AG04450 (cell line): ENCODE measurements around the gene FSTL1. TPM values are rescaled to one million over a fixed set of nuclear protein-coding genes. Genes with fewer than 3 reads are reported as not detected.

Experiments used
- CTCF ChIA-PET: fragments of 300-600, 350-600 bp; formaldehyde crosslinking; extraction: SDS; loops from one replicate; lab custom pipeline; 2022; ENCODE audit warnings: antibody characterized with exemption, inconsistent platforms; lab: Charles Lee
- POLR2A ChIA-PET: fragments of 350-600 bp; formaldehyde crosslinking; extraction: SDS; loops from one replicate; lab custom pipeline; 2021; ENCODE audit warnings: antibody characterized with exemption, inconsistent platforms; lab: Yijun Ruan, JAX
- DNase-seq: peaks from one replicate; pipeline ENCODE4 v3.0.0-alpha.2; 2011; ENCODE audit warnings: low read depth, low spot score
- H3K27ac ChIP-seq: one replicate; pipeline ENCODE4 v1.5.1; 2012; ENCODE audit warnings: low read depth, low read length, control low read depth
- H3K27me3 ChIP-seq: one replicate; pipeline ENCODE4 v1.6.0; 2012; ENCODE audit warnings: low read length; ENCODE audit not compliant: control insufficient read depth, insufficient read depth
- H3K4me3 ChIP-seq: 2 replicates; pipeline ENCODE4 v1.5.1; 2011; ENCODE audit warnings: mild to moderate bottlenecking, low read depth, low read length, control low read depth
- H3K9me3 ChIP-seq: 2 replicates; pipeline ENCODE4 v1.5.1; 2012; ENCODE audit warnings: low read length; ENCODE audit not compliant: control insufficient read depth, insufficient read depth
- CTCF ChIP-seq: IDR thresholded peaks from 2 replicates; pipeline ENCODE4 v1.5.1; 2011; ENCODE audit warnings: low read depth, low read length, control low read depth, inconsistent platforms
- polyA plus RNA-seq: library from polyadenylated mRNA; depleted of rRNA; stranded (reverse); fragments of >200 nt; gene quantifications from 2 replicates; pipeline ENCODE4 v1.2.3, GENCODE V29; 2011

Gene FSTL1
- polyA plus RNA-seq, 1 experiment: 1,126 TPM

DNA sequence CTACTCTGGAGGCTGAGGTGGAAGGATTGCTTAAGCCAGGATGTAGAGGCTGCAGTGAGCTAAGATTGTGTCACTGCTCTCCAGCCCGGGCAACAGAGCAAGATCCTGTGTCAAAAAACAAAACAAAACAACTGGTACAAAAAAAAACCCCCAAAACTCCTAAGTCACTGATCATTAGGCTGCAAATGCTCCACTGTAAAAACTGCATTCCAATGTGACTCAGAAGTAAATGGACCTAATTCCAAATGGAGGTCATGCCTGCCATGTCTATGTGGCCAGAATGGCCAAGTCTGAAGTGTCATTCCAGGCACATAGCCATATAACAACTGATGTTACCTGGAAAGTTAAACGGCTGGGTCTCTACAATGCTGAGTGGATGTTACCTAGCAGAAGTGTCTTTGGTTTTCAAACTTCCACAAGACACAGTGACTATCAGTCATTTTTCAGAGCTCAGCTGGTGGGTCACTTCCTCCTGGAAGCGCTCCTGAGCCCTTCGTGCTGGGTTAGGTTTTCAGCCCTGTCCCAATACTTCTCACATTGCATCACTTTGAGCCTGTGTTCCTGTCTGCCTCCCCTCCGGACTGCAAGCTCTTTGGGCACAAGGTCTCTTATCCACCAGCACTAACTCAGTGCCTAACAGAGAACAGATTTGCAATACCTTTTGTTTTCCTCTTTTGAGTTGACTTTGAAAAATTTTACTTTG, 10.6 kb downstream of the FSTL1 start:
- no peak for TF ChIP-seq CTCF
- ChIA-PET CTCF (interaction anchor here (0.7 to 6.6 kb wide), 6 partner anchors 8 to 121 kb away, joined by 3 to 33 read pairs (median 6); no protein-coding TSS in a partner anchor), POLR2A (interaction anchor here (0.7 to 2.5 kb wide), 2 partner anchors 10 to 17 kb away, joined by 3 to 32 read pairs; partner anchors contain the start of gene FSTL1)
- no peaks in the 10 kb centered on the region for H3K27me3 ChIP-seq
- DNase-seq: no peak
- no peak overlapping the region for H3K4me3 ChIP-seq
- H3K9me3 ChIP-seq: no peaks in the 10 kb centered on the region
- peak overlapping the region; percentile 82 for H3K27ac ChIP-seq

- Histone ChIP-seq H3K4me3 (no peak overlapping the region; the same call in 1 of the 2 replicates), H3K27ac (peak overlapping the region; percentile 82), H3K9me3 (no peaks in the 10 kb centered on the region), H3K27me3 (no peaks in the 10 kb centered on the region)
- ChIA-PET CTCF (interaction anchor here (1.0 to 6.6 kb wide), 6 partner anchors 11 to 122 kb away, joined by 3 to 33 read pairs (median 6); no protein-coding TSS in a partner anchor), POLR2A (interaction anchor here (0.8 to 2.5 kb wide), 4 partner anchors 9 to 68 kb away, joined by 3 to 32 read pairs (median 4); partner anchors contain the start of gene FSTL1)
- peak; percentile 71 for DNase-seq
- no peak for TF ChIP-seq CTCF
Observed at GRCh38 chr3:120438665-120439370, 12.0 kb downstream of the FSTL1 start.

DNA sequence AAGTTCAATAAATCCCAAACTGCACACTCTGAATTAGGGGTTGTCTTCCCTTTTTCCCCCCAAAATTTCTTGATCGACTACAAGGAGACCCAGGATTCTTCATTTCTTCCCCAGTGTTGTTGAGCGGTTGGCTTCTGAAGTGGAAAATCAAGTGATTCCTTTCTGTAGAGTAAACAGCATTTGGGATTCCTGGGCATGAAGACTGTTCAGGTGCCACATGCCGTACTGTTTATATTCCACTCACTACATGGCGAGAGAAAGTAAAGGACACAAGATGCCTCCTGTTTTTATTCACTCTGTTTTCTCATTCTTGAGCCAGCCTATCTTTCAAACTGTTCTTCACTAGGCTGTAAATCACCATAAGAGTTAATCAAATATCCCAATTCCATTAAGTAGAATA, 12.6 kb downstream of the FSTL1 start:
- Histone ChIP-seq H3K27ac (no peak overlapping the region), H3K9me3 (no peaks in the 10 kb centered on the region), H3K27me3 (no peaks in the 10 kb centered on the region), H3K4me3 (no peak overlapping the region)
- DNase-seq: no peak
- POLR2A ChIA-PET: interaction anchor here (1.4 to 2.5 kb wide), 2 partner anchors 12 to 13 kb away, joined by 3 to 32 read pairs; partner anchors contain the start of gene FSTL1
- CTCF ChIA-PET: interaction anchor here (1.7 to 6.6 kb wide), 2 partner anchors 21 to 121 kb away, joined by 14 to 33 read pairs; no protein-coding TSS in a partner anchor
- no peak for TF ChIP-seq CTCF

GRCh38 chr3:120437559-120437958, 13.2 kb downstream of the FSTL1 start:
- Histone ChIP-seq H3K9me3 (no peaks in the 10 kb centered on the region), H3K27ac (no peak overlapping the region)

More at GRCh38 chr3:120437559-120437958, 13.2 kb downstream of the FSTL1 start:
- H3K27me3 ChIP-seq: no peaks in the 10 kb centered on the region
- ChIA-PET POLR2A (interaction anchor here (0.6 to 1.4 kb wide), 3 partner anchors 13 to 203 kb away, joined by 3 read pairs; partner anchors contain the start of gene FSTL1), CTCF (interaction anchor here (1.8 to 6.6 kb wide), 2 partner anchors 20 to 121 kb away, joined by 10 to 33 read pairs; no protein-coding TSS in a partner anchor)
- no peak for TF ChIP-seq CTCF
- no peak overlapping the region for H3K4me3 ChIP-seq
- DNase-seq: no peak
